ENCODE measurements around the gene HTT. TPM values are rescaled to one million over a fixed set of nuclear protein-coding genes. Genes with fewer than 3 reads are reported as not detected.

The HTT gene
- total and polyA plus RNA-seq, 2 of the 8 experiments (the other 6 are each of a cell fraction or from before 2014, with no cell fraction given), result 24.0 to 71.0 TPM

- H3K27ac ChIP-seq (ENCODE audit: low read depth, low read length), result no peak overlapping the region
- no peak overlapping the region for H3K23ac ChIP-seq (ENCODE audit: insufficient read length)
- no peak overlapping the region; the same call in 1 of the 2 replicates for H2AFZ ChIP-seq (ENCODE audit: low read length)
- no peak overlapping the region for H4K5ac ChIP-seq (ENCODE audit: insufficient read length, low read depth, low read length)
- no peaks in the 10 kb centered on the region for H3K79me2 ChIP-seq (ENCODE audit: control insufficient read depth in 1 of 2, insufficient read depth in 2 of 2, low read length in 2 of 2)
- H4K20me1 ChIP-seq (replicated peaks in 1 of 2; ENCODE audit: control insufficient read depth in 1 of 2, insufficient read depth in 2 of 2, low read length in 2 of 2), result no peaks in the 10 kb centered on the region
- H2BK15ac ChIP-seq (ENCODE audit: low read length), result no peak overlapping the region
- no peak overlapping the region for H3K56ac ChIP-seq (replicated peaks; ENCODE audit: insufficient read length, low read depth, low read length)
- H2AK5ac ChIP-seq (ENCODE audit: low read depth, low read length), result no peak overlapping the region
- H3K9ac ChIP-seq (replicated peaks in 1 of 4; ENCODE audit: extremely low read depth in 1 of 4, low read depth in 3 of 4, low read length in 3 of 4), result no peak overlapping the region
- TF ChIP-seq HDAC2 (IDR thresholded peaks at IDR 0.05; ENCODE audit: borderline replicate concordance in 1 of 2, low read depth in 2 of 2, low read length in 2 of 2) (no peak), CBX8 (IDR thresholded peaks at IDR 0.05; ENCODE audit: borderline replicate concordance, low read depth, low read length) (no peak)
- H3K79me1 ChIP-seq (ENCODE audit: low read depth, low read length), result no peaks in the 10 kb centered on the region
- FAIRE-seq (no peak), DNase-seq (ENCODE audit: low read depth in 1 of 2, low spot score in 2 of 2) (peak in 1 of 2 experiments; percentile 46)
- no peak overlapping the region for H3K18ac ChIP-seq (ENCODE audit: extremely low read depth, low read length)
- 91% methylated on average over 25 of the region's 38 CpGs; no CpG with 5 or more reads in 1 of the 2 experiments for WGBS, 2 experiments (ENCODE audit: extremely low coverage in 1 of 2, insufficient coverage in 1 of 2, insufficient read length in 1 of 2, insufficient replicate concordance in 2 of 2, low coverage in 1 of 2, low lambda C conversion rate in 2 of 2, missing lambda C conversion rate in 1 of 2)
- no peak overlapping the region for H2BK20ac ChIP-seq (ENCODE audit: low read length)
- H4K8ac ChIP-seq (ENCODE audit: extremely low read depth, insufficient read depth, low read length), result no peak overlapping the region; the same call in 1 of the 2 replicates
- peaks cover 0 to 4% (median 1%) of the 10 kb centered on the region in 4 experiments; a peak in 3 of 7 replicates for H3K27me3 ChIP-seq (replicated peaks in 1 of 4; ENCODE audit: control insufficient read depth in 3 of 4, extremely low read depth in 1 of 4, insufficient read depth in 3 of 4, low read length in 3 of 4)
- H3K23me2 ChIP-seq (ENCODE audit: low read depth, low read length), result no peaks in the 10 kb centered on the region
- H3K4me1 ChIP-seq (replicated peaks in 1 of 4; ENCODE audit: control insufficient read depth in 3 of 4, insufficient read depth in 4 of 4, low read length in 3 of 4), result peaks cover 0 to under 1% (median 0%) of the 10 kb centered on the region in 4 experiments; a peak in 3 of 7 replicates
- no peaks in the 10 kb centered on the region; a peak in 1 of 4 replicates for H3K9me3 ChIP-seq (ENCODE audit: insufficient read depth in 2 of 2, low read depth in 1 of 2, low read length in 1 of 2)
- ChIA-PET CTCF (ENCODE audit: partially characterized antibody) (interaction anchor here (0.9 to 1.1 kb wide), 2 partner anchors 13 to 35 kb away, joined by 3 to 4 read pairs; no protein-coding TSS in a partner anchor), POLR2A (ENCODE audit: partially characterized antibody) (interaction anchor here (1.1 kb wide), 1 partner anchor 39 kb away, joined by 3 read pairs; no protein-coding TSS in a partner anchor)
- no peak overlapping the region for H3K4me2 ChIP-seq (ENCODE audit: insufficient read depth in 1 of 2, low read depth in 2 of 2, low read length in 2 of 2)
- H2BK12ac ChIP-seq (ENCODE audit: low read depth, low read length), result no peak overlapping the region
- H3K4me3 ChIP-seq (ENCODE audit: extremely low read depth in 1 of 4, insufficient read depth in 2 of 4, low read depth in 3 of 4, low read length in 4 of 4), result no peak overlapping the region
- no peak overlapping the region for H3K14ac ChIP-seq (ENCODE audit: insufficient read length)
- no peak overlapping the region for H3K4ac ChIP-seq (replicated peaks; ENCODE audit: insufficient read length, low read depth, low read length)
- no peak overlapping the region for H2BK120ac ChIP-seq (replicated peaks; ENCODE audit: low read depth, low read length)
- no peak overlapping the region for H4K91ac ChIP-seq (replicated peaks; ENCODE audit: insufficient read length, low read length)
- H3K36me3 ChIP-seq (ENCODE audit: control insufficient read depth in 2 of 4, insufficient read depth in 4 of 4, low read length in 3 of 4), result no peaks in the 10 kb centered on the region
- H2BK5ac ChIP-seq (ENCODE audit: low read depth, low read length), result no peak overlapping the region
Observed at GRCh38 chr4:3285558-3286334, 211.3 kb downstream of the HTT start.
